IMR-90 (cell line): ENCODE results near the gene DUOX2. TPM values are rescaled to one million over a fixed set of nuclear protein-coding genes. Genes with fewer than 3 reads are reported as not detected.

Experiments used
- ATAC-seq: fragments of 200-7000 bp; cut with Tn5 transposase; 2 replicates; pipeline ENCODE4 v1.9.1; 2020; ENCODE audit warnings: low read depth, mild to moderate bottlenecking, moderate library complexity
- BruUV-seq: library from RNA; stranded (reverse); fragments of 400-500 nt; replicated peaks from 2 replicates; lab custom pipeline; 2021; lab: Mats Ljungman, UMichigan
- CTCF ChIA-PET: fragments of 300-600 bp; formaldehyde crosslinking; extraction: SDS; loops from one replicate; lab custom pipeline; 2021; ENCODE audit warnings: antibody characterized with exemption; lab: Yijun Ruan, JAX
- POLR2A ChIA-PET: fragments of 300-600 bp; sonication (Branson Sonifier 250); formaldehyde crosslinking; loops from one replicate; lab custom pipeline; 2022; ENCODE audit warnings: antibody characterized with exemption; ENCODE audit not compliant: unreplicated experiment; lab: Charles Lee
- DNase-seq: peaks from one replicate; pipeline ENCODE4 v3.0.0; 2013
- H2AFZ ChIP-seq: replicated peaks from 2 replicates; pipeline ENCODE3; 2013; ENCODE audit warnings: low read length, mild to moderate bottlenecking; ENCODE audit not compliant: poor library complexity
- H2AK5ac ChIP-seq: 2 replicates; pipeline ENCODE4 v1.6.1; 2013; ENCODE audit warnings: low read depth, low read length, inconsistent platforms
- H2AK9ac ChIP-seq: replicated peaks from 2 replicates; pipeline ENCODE3; 2013; ENCODE audit warnings: mild to moderate bottlenecking, low read depth, low read length, moderate library complexity; ENCODE audit not compliant: poor library complexity
- H2BK120ac ChIP-seq: 2 replicates; pipeline ENCODE4 v1.6.1; 2013; ENCODE audit warnings: low read depth, low read length, inconsistent platforms
- H2BK15ac ChIP-seq: 3 replicates; pipeline ENCODE4 v1.6.1; 2013; ENCODE audit warnings: low read depth, low read length, inconsistent platforms
- H2BK20ac ChIP-seq: 2 replicates; pipeline ENCODE4 v1.6.1; 2013; ENCODE audit warnings: low read depth, mild to moderate bottlenecking, inconsistent platforms, low read length, moderate library complexity
- H2BK5ac ChIP-seq: 2 replicates; pipeline ENCODE4 v1.6.1; 2013; ENCODE audit warnings: mild to moderate bottlenecking, low read depth, low read length, inconsistent platforms; ENCODE audit not compliant: poor library complexity, severe bottlenecking
- H3K14ac ChIP-seq: replicated peaks from 2 replicates; pipeline ENCODE4 v1.6.1; 2013; ENCODE audit warnings: low read depth, low read length, inconsistent platforms
- H3K18ac ChIP-seq: 2 replicates; pipeline ENCODE4 v1.6.1; 2013; ENCODE audit warnings: low read depth, low read length, control low read depth
- H3K23ac ChIP-seq: 2 replicates; pipeline ENCODE4 v1.6.1; 2013; ENCODE audit warnings: low read depth, low read length, inconsistent platforms
- H3K27ac ChIP-seq: 2 replicates; pipeline ENCODE4 v1.5.1; 2013; ENCODE audit warnings: mild to moderate bottlenecking, control low read depth, low read length; ENCODE audit not compliant: insufficient read depth
- H3K27me3 ChIP-seq: 2 replicates; pipeline ENCODE4 v1.6.1; 2013; ENCODE audit warnings: low read length; ENCODE audit not compliant: control insufficient read depth, insufficient read depth
- H3K36me3 ChIP-seq: 2 replicates; pipeline ENCODE4 v1.6.1; 2013; ENCODE audit warnings: low read length, mixed read lengths; ENCODE audit not compliant: control insufficient read depth, insufficient read depth
- H3K4ac ChIP-seq: 2 replicates; pipeline ENCODE4 v1.6.1; 2013; ENCODE audit warnings: low read depth, low read length, inconsistent platforms
- H3K4me1 ChIP-seq: 2 replicates; pipeline ENCODE4 v1.6.1; 2013; ENCODE audit warnings: low read length, mixed read lengths; ENCODE audit not compliant: control insufficient read depth, insufficient read depth
- H3K4me2 ChIP-seq: 2 replicates; pipeline ENCODE4 v1.6.1; 2013; ENCODE audit warnings: low read depth, mild to moderate bottlenecking, control low read depth, low read length, moderate library complexity
- H3K4me3 ChIP-seq: 2 replicates; pipeline ENCODE4 v1.5.1; 2013; ENCODE audit warnings: low read depth, mild to moderate bottlenecking, control low read depth, low read length, moderate library complexity; ENCODE audit not compliant: insufficient read depth
- H3K56ac ChIP-seq: 2 replicates; pipeline ENCODE4 v1.6.1; 2013; ENCODE audit warnings: low read length, inconsistent platforms; ENCODE audit not compliant: insufficient read depth; ENCODE audit errors: extremely low read depth
- H3K79me1 ChIP-seq, 2 experiments: 2 replicates each; pipeline ENCODE4 v1.6.1; 2013; ENCODE audit warnings: low read length in 2 of 2, inconsistent platforms in 1 of 2, low read depth in 1 of 2
- H3K9ac ChIP-seq: 2 replicates; pipeline ENCODE4 v1.6.1; 2013; ENCODE audit warnings: low read depth, low read length, control low read depth
- H3K9me1 ChIP-seq: 2 replicates; pipeline ENCODE4 v1.6.1; 2013; ENCODE audit warnings: low read length, inconsistent platforms; ENCODE audit not compliant: insufficient read depth
- H3K9me3 ChIP-seq: 2 replicates; pipeline ENCODE4 v1.6.1; 2013; ENCODE audit warnings: low read length; ENCODE audit not compliant: control insufficient read depth, insufficient read depth
- H4K20me1 ChIP-seq: 2 replicates; pipeline ENCODE4 v1.6.1; 2013; ENCODE audit warnings: low read length, inconsistent platforms; ENCODE audit not compliant: insufficient read depth
- H4K5ac ChIP-seq: 2 replicates; pipeline ENCODE4 v1.6.1; 2013; ENCODE audit warnings: mild to moderate bottlenecking, low read depth, low read length, control low read depth
- H4K8ac ChIP-seq, 2 experiments: 2 replicates each; pipeline ENCODE4 v1.6.1; 2013; ENCODE audit warnings: low read depth in 2 of 2, low read length in 2 of 2, control low read depth in 1 of 2, inconsistent platforms in 1 of 2
- H4K91ac ChIP-seq: 2 replicates; pipeline ENCODE4 v1.6.1; 2013; ENCODE audit warnings: low read depth, low read length, inconsistent platforms; ENCODE audit not compliant: insufficient read depth
- BHLHE40 ChIP-seq: fragments of 150-350 bp; IDR thresholded peaks from 2 replicates; pipeline ENCODE4 v1.6.1; 2016; ENCODE audit warnings: mild to moderate bottlenecking, low read depth, low read length
- CEBPB ChIP-seq: IDR thresholded peaks from 2 replicates; pipeline ENCODE4 v1.6.1; 2012; ENCODE audit warnings: low read depth, low read length, improper control_type of control experiment
- CHD1 ChIP-seq: IDR thresholded peaks from 2 replicates; pipeline ENCODE4 v1.6.1; 2012; ENCODE audit warnings: low read depth, low read length, improper control_type of control experiment
- FOS ChIP-seq: fragments of 150-350 bp; IDR thresholded peaks from 2 replicates; pipeline ENCODE4 v1.6.1; 2016; ENCODE audit warnings: low read depth, low read length
- MAFK ChIP-seq: IDR thresholded peaks from 2 replicates; pipeline ENCODE4 v1.6.1; 2012; ENCODE audit warnings: low read depth, low read length, improper control_type of control experiment
- MAZ ChIP-seq: IDR thresholded peaks from 2 replicates; pipeline ENCODE4 v1.6.1; 2012; ENCODE audit warnings: low read depth, mild to moderate bottlenecking, low read length, improper control_type of control experiment, moderate library complexity, borderline replicate concordance
- MXI1 ChIP-seq: IDR thresholded peaks from 2 replicates; pipeline ENCODE4 v1.6.1; 2012; ENCODE audit warnings: low read depth, mild to moderate bottlenecking, low read length, moderate library complexity, borderline replicate concordance
- POLR2A ChIP-seq: IDR thresholded peaks from 2 replicates; pipeline ENCODE4 v1.6.1; 2012; ENCODE audit warnings: mild to moderate bottlenecking, low read depth, low read length
- RAD21 ChIP-seq: IDR thresholded peaks from 2 replicates; pipeline ENCODE4 v1.6.1; 2012; ENCODE audit warnings: low read length, improper control_type of control experiment
- RCOR1 ChIP-seq: IDR thresholded peaks from 2 replicates; pipeline ENCODE4 v1.6.1; 2012; ENCODE audit warnings: mild to moderate bottlenecking, low read length, improper control_type of control experiment; ENCODE audit not compliant: insufficient replicate concordance
- RFX5 ChIP-seq: IDR thresholded peaks from 2 replicates; pipeline ENCODE4 v1.8.0; 2012; ENCODE audit warnings: low read depth, mild to moderate bottlenecking, low read length, moderate library complexity
- SMC3 ChIP-seq: fragments of 150-350 bp; IDR thresholded peaks from 2 replicates; pipeline ENCODE4 v1.6.1; 2016; ENCODE audit warnings: low read depth, mild to moderate bottlenecking, antibody characterized with exemption, low read length, moderate library complexity
- WGBS, 2 experiments: methylation state at CpG; one replicate each; pipeline versions ENCODE4 v1.1.5 to v1.1.7; 2013; ENCODE audit warnings: missing lambda C conversion rate in 2 of 2; ENCODE audit not compliant: insufficient read length in 1 of 2; ENCODE audit errors: extremely low coverage in 2 of 2; 5-methylcytosine and 5-hydroxymethylcytosine counted together
- dilution Hi-C: fragments of 300-500 bp; cut with HindIII; formaldehyde crosslinking; loops from one replicate; pipeline ENCODE4 v1.14.3; 2018; ENCODE audit warnings: low sequenced_read_pairs; ENCODE audit not compliant: unreplicated experiment
- in situ Hi-C: fragments of 300-500 bp; cut with MboI; formaldehyde crosslinking; loops from 3 replicates; pipeline ENCODE4 v1.14.3; 2019; ENCODE audit warnings: low sequenced_read_pairs, inconsistent platforms, mixed read lengths
- intact Hi-C: fragments of 100-400 bp; cut with micrococcal nuclease; formaldehyde crosslinking; loops from 2 replicates; pipeline ENCODE4 v1.10.0; 2022
- polyA plus RNA-seq, 3 experiments: library from polyadenylated mRNA; depleted of rRNA; stranded (reverse); fragments of >200 nt; gene quantifications; 2 replicates each; pipeline ENCODE4 v1.2.3, GENCODE V29; 2012; ENCODE audit warnings: low replicate concordance in 1 of 3
- total RNA-seq: library from RNA; depleted of rRNA; stranded (reverse); fragments of >200 nt; gene quantifications from 2 replicates; pipeline ENCODE4 v1.2.3, GENCODE V29; 2012
- TF ChIP-seq, protein P1 (sequence below): fragments of 150-350 bp; IDR thresholded peaks from 2 replicates; pipeline ENCODE4 v1.6.1; 2016; ENCODE audit warnings: low read depth, mild to moderate bottlenecking, low read length, moderate library complexity, borderline replicate concordance
- TF ChIP-seq, protein P2 (sequence below): fragments of 150-350 bp; IDR thresholded peaks from 2 replicates; pipeline ENCODE4 v1.6.1; 2017; ENCODE audit warnings: mild to moderate bottlenecking, antibody characterized with exemption, low read length, low read depth

Gene DUOX2
- total and polyA plus RNA-seq, 2 of the 4 experiments (the other 2 are of a cell fraction), result not detected

DNA sequence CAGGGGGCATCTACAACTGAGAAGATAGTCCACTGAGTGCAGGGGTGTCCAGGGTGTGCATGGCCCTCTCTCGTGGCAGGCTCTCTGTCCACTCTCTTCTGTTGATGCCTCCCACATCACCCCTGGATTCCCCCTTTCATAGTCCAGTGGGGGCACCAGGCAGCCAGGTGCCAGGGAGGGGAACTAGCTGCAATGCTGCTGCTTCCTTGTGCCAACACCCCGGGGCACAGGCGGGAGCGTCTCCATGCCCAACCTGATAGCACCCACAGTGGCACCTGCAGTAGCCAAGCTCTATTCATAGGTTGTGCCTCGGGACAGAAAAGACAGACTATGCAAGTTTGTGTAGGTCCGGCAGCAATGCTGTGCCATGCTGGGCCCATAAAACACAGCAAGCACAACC lies 11.7 kb downstream of the DUOX2 start:
- peaks cover 61% of the 10 kb centered on the region for H3K27me3 ChIP-seq
- H2BK15ac ChIP-seq, result no peak overlapping the region
- no peak overlapping the region for H3K14ac ChIP-seq
- H3K9ac ChIP-seq, result no peak overlapping the region
- no TSS peak for BruUV-seq
- no peak overlapping the region for H2AK9ac ChIP-seq
- H3K23ac ChIP-seq, result no peak overlapping the region
- intact Hi-C loops, result no loop called here
- 80% methylated on average over 4 of the region's 6 CpGs; no CpG with 5 or more reads in 1 of the 2 experiments for WGBS, 2 experiments
- H3K36me3 ChIP-seq, result no peaks in the 10 kb centered on the region
- no peak overlapping the region for H3K18ac ChIP-seq
- DNase-seq (no peak), ATAC-seq (no peak)
- no peak overlapping the region for H3K4me2 ChIP-seq
- H2BK120ac ChIP-seq, result no peak overlapping the region
- no peak overlapping the region for H2AFZ ChIP-seq
- no peak overlapping the region for H3K4ac ChIP-seq
- H4K91ac ChIP-seq, result no peak overlapping the region
- H2BK5ac ChIP-seq, result no peak overlapping the region
- no peak overlapping the region for H2AK5ac ChIP-seq
- TF ChIP-seq MAFK, result no peak
- TF ChIP-seq, protein P1, sequence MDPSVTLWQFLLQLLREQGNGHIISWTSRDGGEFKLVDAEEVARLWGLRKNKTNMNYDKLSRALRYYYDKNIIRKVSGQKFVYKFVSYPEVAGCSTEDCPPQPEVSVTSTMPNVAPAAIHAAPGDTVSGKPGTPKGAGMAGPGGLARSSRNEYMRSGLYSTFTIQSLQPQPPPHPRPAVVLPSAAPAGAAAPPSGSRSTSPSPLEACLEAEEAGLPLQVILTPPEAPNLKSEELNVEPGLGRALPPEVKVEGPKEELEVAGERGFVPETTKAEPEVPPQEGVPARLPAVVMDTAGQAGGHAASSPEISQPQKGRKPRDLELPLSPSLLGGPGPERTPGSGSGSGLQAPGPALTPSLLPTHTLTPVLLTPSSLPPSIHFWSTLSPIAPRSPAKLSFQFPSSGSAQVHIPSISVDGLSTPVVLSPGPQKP, result no peak
- no peak for TF ChIP-seq MAZ
- no peak for TF ChIP-seq SMC3
- no peak for TF ChIP-seq CHD1
- TF ChIP-seq, protein P2, sequence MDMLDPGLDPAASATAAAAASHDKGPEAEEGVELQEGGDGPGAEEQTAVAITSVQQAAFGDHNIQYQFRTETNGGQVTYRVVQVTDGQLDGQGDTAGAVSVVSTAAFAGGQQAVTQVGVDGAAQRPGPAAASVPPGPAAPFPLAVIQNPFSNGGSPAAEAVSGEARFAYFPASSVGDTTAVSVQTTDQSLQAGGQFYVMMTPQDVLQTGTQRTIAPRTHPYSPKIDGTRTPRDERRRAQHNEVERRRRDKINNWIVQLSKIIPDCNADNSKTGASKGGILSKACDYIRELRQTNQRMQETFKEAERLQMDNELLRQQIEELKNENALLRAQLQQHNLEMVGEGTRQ, result no peak
- TF ChIP-seq BHLHE40, result no peak
- TF ChIP-seq RFX5, result no peak
- TF ChIP-seq CEBPB, result no peak
- no peak for TF ChIP-seq MXI1
- no peak for TF ChIP-seq RAD21
- no peak for TF ChIP-seq FOS
- no peak for TF ChIP-seq POLR2A
- no peak for TF ChIP-seq RCOR1
- POLR2A ChIA-PET, result no interaction called here
- in situ Hi-C loops, result no loop called here
- no peaks in the 10 kb centered on the region for H4K20me1 ChIP-seq
- no peak overlapping the region for H4K8ac ChIP-seq
- H3K9me1 ChIP-seq, result no peaks in the 10 kb centered on the region
- H3K56ac ChIP-seq, result no peak overlapping the region
- no peak overlapping the region for H3K4me3 ChIP-seq
- dilution Hi-C loops, result no loop called here
- CTCF ChIA-PET, result no interaction called here
- no peak overlapping the region for H4K5ac ChIP-seq
- H3K4me1 ChIP-seq, result no peaks in the 10 kb centered on the region
- H3K9me3 ChIP-seq, result no peaks in the 10 kb centered on the region
- H2BK20ac ChIP-seq, result no peak overlapping the region
- no peaks in the 10 kb centered on the region for H3K79me1 ChIP-seq
- H3K27ac ChIP-seq, result no peak overlapping the region
